GM18868 (cell line): ENCODE data around the gene GLMN.

Experiments used
- ATAC-seq: cut with Tn5 transposase; IDR thresholded peaks from one replicate; pipeline ENCODE4 v1.9.1; 2021; ENCODE audit warnings: mild to moderate bottlenecking, moderate library complexity; ENCODE audit not compliant: unreplicated experiment

Gene GLMN

DNA sequence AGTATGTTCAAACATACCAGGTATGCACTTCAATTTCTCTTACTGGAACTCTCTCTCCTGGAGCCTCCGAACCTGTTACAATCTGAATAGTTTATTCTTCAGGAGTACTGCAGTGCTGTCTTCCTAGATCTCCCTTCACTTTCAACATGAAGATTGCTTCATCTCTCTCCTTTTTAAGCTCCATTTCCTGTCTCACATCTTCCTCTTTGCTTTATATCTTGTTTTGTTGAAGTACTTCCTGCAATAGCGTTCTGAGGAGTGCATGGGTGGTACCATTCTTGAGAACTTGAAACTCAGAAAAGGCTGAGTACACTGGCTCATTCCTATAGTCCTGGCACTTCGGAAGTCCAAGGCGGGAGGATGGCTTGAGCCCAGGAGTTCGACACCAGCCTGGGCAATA, 96.8 kb downstream of the GLMN start:
- ATAC-seq, result no peak
